NCI-H128 (cell line): Measurements from ENCODE around the gene KIT.
A peak's percentile ranks its signal among the peaks of the same experiment; 100 is the strongest.
"Not testable (repeated sequence)": the region's sequence is repeated elsewhere in the genome, so short reads cannot be mapped to it uniquely, and the experiment has no call there.

Source experiments
- DNase-seq: peaks from one replicate; lab custom pipeline; 2025; ENCODE audit not compliant: unreplicated experiment; lab: John Stamatoyannopoulos, UW

Gene KIT

DNA sequence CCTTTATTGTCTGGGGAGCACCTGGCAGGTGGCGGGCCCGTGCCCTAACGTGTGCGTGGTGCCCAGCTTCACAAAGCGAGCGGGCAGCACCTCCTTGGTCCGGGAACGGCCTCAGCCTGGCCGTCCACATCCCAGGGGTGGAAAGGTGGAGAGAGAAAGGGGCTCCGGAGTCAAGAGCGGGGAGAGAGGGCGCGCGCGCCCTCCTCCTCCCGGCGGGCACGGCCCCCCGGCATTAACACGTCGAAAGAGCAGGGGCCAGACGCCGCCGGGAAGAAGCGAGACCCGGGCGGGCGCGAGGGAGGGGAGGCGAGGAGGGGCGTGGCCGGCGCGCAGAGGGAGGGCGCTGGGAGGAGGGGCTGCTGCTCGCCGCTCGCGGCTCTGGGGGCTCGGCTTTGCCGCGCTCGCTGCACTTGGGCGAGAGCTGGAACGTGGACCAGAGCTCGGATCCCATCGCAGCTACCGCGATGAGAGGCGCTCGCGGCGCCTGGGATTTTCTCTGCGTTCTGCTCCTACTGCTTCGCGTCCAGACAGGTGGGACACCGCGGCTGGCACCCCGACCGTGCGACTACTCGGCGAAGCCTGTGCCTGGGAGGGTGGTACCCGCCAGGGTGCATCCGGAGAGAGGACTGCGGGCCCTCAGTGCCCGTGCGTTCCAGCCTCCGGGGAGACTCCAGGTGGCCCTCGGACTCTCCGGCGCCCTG lies at the start of gene KIT:
KIT (plus strand) TSS at position 407 of the 701 bp plus-strand sequence; CDS start at position 465, 58 bp downstream.
- peak; percentile 69 for DNase-seq

DNA sequence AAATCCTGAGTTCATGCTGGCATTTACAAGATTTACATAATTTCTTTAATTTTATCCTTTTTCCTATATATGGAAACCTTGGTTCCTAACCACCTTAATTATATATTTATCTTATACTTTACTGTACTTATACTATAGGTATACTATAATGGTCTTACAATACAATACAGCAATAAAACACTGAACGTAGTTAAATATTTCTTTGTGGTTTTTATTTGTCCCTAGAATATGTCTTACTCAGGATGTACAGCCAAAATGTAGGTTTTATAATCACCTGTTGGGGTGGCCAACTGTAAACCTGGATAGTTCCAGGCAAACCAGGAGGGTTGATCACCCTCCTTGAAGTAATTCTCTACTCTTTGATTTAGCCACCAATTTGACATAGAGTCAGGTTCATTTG lies 48.4 kb upstream of the KIT start:
- no peak for DNase-seq

DNA sequence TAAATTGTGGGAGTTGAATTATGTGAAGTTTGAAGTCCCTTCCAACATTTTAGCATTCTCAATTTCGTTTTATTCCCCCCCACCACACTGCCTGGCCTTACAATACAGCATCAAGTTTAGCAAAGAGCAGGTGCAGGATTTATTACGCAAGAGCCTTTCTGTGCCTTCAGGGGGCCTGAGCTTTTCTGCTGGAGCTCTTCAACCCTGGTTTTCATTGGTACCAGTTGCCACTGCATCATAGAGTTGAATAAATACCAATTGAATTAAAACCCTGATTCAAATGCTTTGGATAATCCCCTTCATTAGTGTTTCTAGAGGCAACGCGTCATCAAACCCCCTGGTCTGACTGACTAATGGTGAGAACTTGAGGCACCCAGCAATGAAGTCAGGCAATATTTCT lies 43.6 kb upstream of the KIT start:
- no peak for DNase-seq

DNA sequence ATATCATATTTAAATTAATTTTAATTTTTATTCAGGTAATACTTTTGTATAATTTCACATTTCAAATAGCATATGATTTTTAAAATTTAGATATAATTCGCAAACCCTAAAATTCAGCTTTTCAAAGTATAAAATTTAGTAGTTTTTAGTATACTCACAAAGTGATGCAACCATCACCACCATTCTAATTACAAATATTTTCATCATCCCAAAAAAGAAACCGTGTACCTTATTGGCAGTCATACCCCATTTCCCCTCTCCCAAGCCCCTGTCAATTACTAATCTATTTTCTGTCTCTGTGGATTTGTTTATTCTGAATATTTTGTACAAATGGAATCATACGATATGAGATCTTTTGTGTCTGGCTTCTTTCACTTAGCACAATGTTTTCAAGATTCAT lies 37.0 kb upstream of the KIT start:
- no peak for DNase-seq

DNA sequence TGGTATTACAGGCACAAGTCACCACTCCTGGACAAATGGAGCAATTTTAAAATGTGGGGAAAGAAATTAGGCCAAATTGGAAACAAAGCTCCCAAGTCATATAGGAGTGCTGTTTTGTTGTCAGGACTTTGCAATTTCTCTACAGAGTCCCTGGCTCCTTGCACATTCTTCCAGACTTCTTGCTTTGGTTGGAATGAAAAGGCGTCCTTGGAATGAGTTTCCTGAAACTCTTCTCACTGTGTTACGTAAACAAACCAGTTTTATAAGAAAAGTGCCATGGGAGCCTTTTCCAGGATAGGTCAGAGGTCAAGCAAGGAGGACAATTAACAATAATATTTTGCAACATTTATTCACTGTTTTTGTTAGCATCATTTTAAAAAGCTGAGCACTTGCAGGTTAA lies 32.4 kb upstream of the KIT start:
- no peak for DNase-seq

DNA sequence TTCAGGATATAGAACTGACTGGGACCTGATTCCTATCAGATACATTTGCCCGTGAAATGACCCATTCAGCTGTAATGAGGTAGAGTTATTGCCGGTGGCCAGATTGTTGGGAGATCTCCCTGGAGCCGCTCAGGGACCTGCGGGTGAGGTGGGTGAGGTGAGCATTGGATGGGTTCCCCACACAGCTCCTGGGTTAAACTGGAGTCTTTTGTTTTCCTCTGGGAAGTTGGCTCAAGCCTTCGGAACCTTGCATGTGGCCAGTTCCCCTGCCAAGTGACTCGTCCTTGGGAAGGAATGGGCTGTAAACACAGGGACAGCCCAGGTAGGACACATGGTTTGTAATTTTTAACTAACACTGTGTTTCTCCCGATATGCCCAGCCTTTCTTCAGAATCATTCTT lies 31.6 kb upstream of the KIT start:
- no peak for DNase-seq

DNA sequence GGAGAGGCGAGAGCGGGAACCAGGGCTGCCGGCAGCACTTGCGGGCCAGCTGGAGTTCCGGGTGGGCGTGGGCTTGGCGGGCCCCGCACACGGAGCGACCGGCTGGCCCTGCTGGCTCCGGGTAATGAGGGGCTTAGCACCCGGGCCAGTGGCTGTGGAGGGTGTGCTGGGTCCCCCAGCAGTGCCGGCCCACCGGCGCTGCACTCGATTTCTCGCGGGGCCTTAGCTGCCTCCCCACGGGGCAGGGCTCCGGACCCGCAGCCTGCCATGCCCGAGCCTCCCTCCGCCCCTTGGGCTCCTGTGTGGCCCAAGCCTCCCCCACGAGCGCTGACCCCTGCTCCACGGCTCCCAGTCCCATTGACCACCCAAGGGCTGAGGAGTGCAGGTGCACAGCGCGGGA lies 25.2 kb upstream of the KIT start:
- no peak for DNase-seq

DNA sequence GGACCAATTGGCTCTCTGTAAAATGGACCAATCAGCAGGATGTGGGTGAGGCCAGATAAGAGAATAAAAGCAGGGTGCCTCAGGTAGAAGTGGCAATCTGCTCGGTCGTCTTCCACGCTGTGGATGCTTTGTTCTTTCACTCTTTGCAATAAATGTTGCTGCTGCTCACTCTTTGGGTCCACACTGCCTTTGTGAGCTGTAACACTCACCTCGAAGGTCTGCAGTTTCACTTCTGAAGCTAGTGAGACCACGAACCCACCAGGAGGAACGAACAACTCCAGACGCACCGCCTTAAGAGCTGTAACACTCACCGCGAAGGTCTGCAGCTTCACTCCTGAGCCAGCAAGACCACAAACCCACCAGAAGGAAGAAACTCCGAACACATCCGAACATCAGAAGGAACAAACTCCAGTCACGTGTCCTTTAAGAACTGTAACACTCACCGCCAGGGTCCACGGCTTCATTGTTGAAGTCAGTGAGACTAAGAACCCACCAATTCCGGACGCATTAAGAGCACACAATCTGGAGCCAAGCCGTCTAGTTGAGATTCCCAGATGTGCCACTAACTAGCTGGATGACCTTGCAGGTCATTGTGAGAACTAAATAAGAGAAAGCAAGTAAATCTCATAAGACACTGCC lies 24.5 kb upstream of the KIT start:
- not testable (repeated sequence) for DNase-seq

DNA sequence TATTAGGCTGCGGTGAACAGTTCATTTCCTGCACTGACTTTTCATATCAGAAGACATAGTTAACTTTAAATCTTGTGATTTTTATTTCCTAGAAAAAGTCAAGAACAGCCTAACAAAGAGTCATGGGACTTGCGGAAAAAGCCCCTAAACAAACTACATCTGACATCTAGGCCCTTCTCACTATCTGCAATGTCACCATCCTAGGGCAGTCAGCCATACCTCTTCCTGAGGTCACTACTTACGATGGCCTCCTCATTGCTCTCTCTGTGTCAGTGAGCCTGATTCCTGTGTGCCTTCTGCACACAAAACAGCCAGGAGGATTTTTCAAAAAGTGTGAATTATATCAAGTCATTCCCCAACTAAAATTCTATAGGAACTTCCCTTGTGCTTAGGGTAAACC lies 22.4 kb upstream of the KIT start:
- no peak for DNase-seq

DNA sequence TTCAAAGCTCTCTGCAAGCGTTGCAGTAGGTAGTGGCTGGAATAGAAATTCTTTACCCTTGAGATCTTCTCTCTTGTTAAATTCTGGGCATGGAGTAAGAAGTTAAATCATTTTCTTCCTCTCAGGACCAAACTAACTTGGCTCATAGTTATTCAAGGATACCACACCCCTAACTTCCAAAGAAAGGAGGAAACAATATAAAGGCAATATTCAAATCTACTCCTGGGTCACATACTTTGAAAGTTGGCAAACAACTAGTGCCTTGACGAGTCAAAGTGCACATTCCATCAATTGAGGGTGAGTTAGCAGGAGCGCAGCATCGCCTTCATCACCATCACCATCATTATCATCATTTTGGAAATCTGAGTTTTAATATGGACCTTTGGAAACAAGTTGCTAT lies 20.4 kb upstream of the KIT start:
- no peak for DNase-seq

DNA sequence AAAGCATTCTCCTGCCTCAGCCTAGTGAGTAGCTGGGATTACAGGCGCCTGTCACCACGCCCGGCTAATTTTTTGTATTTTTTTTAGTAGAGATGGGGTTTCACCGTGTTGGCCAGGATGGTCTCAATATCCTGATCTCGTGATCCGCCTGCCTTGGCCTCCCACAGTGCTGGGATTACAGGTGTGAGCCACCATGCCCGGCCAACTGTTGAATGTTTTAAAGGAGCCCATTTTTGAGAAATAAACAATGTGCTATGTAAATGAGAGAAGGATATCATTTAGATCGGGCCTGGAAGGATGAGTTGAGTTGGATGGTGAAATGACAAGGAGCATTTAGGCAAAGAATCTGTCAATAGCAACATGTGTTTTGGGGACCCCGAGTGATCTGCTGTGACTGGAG lies 16.7 kb upstream of the KIT start:
- DNase-seq: not testable (repeated sequence)

DNA sequence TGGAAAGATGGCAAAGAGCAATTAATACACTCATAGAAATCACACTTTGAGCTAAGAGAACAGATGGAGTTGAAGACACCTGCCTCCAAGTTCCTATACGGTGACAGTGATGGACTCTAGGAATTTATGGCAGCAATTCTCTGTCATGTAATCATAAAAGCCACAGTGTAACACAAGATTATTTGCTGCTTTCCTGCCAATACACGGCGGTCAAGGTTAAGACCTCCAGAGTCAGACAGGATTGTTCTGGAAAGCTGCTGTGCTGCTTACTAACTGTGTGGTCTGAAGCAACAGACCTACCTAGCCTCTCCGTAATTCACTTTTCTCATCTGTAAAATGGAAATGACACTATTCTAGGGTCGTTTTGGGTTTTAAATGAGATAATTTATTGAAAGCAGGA lies 14.6 kb upstream of the KIT start:
- DNase-seq: no peak

DNA sequence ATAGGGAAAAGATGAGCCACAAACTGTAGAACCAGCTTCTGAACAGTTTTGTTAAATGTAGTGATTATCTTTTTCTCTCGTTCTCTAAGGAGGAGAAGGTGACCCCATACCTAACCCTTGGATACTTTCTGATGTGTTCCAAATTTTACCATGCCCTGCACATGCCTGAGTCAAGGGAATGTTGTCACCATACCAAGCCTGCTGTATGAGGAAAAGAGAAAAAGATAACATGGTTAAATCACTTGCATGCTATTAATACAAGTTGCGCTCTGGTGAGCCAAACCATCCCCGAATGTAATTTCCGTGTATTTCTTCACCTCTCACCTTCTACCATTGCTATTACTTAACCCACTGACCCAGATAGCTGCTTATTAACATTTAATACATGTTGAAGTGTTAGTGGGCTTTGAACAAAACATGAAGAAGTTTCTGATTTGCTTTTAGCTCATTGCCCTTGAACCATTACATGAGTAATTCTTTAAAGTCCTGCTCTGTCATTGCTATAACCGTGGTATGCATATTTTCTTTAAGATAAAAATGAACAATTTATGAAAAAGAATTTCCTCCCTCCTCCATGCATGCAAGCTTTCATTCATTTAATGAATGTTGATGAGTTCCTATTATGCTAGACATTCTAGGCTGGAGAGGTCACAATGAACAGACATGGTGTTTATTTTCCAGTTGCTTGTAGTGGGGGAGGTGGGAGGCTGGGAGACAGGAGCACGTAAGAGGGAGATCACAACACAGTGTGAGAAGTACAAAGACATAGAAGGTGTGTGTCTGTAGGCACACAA lies 13.6 kb upstream of the KIT start:
- DNase-seq: no peak

DNA sequence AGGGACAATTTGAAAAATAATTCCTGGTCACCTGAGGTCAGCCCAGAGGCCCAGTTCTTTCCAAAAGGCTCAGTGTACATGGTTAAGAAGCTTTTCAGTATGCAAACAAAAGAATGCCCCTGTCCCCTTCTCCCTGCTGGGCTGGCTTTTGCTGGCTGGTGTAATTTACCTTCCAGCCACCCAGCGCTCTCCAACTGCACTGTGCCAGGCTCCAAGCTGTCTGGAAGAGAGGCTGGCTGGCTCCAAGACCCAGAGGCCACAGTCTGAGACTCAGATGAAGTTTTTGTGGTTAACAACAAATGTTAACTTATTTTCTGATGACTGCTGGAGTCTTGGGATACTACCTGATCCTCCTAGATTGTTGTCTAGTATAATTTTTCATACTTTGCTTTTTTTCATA lies 11.9 kb upstream of the KIT start:
- DNase-seq: no peak

DNA sequence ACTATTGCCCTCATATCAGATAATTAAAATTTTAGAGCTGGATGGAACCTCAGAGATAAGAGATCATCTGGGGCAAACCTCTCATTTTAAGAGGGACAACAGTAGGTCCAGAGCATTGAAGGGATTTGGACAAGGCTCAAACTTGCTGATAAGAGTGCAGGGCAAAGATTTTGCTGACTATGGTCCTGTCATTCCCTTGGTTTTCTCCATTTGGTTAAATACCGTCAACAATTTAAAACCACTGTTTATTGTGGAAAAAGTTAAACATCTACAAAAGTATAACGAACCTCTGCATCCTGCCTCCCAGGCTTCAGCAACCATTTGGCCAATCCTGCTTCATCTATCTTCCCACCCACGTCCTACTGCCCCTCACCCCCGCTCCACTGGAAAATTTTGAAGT lies 10.7 kb upstream of the KIT start:
- DNase-seq: no peak

DNA sequence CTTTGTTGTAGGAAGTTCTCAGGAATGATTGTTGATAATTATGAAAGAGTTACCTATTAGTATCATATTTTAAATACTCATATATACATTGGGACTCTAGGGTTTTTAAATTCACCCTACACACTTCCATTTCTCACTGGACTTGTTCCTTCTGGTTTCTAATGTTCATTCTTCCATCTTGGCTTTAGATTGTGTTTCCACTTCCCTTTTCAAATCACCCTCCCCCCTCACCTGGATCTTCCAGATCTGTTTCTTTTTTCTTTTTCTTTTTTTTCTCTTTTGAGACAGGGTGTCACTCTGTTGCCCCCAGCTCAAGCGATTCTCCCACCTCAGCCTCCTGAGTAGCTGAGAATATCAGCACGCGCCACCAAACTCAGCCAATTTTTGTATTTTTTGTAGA lies 6.7 kb upstream of the KIT start:
- no peak for DNase-seq

DNA sequence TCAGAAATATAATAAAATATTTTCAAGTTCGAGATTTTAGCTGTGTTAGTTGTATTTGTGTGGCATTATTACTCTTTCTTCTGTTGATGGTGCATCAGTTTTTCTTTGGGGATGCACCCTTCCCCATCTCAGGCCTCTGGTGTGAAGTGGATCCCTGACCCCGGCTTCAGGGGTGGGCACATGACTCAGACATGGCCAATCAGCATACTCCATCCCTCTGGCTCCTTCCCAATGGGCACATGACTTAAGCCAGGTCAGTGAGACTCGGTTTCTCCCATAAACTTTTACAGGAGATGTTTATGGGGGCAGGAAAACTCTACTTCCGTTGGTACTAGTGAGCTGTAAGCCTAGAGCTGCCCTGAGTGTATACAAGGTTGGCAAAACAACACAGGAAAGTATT lies 3.0 kb upstream of the KIT start:
- no peak for DNase-seq

DNA sequence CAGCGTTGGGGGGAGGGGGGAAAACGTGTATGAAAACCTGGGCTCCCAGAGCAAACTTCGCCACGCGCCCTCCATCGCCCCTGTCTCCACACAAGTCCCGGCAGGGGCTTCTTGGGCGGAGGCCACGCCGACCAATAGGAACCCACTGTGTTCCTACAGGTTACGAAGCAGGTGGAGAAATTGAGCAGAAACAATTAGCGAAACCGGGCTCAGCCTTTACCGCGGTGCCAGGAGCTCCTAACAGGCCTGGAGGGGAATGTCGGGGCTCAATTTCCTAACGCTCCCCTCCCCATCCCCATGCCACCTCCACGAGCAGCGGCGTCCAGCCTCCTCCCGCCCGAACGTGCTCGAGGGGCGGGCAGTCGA lies 589 bp upstream of the KIT start:
- DNase-seq: peak; percentile 71

DNA sequence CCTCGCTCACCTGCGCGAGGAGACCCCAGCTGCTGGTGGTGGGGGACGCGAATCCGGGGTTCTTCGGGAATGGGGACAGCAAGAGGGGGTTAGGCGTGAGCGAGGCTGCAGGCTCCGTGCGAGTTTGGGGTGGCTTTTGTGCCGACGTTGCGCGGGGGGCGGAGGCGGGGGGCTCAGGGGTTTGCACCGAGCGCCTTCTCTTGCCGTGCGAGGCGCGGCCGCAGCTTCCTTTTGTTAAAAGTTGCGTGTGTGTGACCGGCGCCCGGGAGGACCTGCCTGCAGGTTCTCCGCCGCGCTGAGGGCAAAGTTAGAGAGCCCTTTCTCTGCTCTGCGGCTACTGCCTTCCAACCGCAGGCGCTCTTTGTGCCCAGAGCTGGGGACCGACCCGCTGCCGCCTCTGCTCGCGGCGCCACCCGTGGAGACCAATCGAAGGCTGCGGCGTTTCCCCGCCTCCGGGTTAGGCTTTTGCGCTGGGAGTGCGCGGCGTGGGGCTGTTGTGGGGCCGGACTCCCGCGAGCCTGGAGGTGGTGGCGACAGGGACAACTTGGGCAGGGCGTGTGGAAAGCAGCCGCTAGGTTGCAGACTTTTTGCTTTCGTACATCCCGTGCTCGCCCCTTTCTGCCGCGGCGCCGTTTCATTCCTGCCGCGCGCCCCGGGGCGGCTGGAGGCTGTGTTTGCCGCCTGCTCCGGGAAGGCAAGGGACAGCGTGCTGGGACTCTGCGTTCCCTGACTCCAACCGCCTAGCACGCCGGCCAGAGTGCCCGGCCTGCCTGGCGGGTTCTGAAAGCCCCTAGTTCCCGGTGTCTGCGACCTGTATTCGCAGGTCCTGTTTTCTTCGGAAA lies 716 bp downstream of the KIT start:
- DNase-seq: peak; percentile 17

DNA sequence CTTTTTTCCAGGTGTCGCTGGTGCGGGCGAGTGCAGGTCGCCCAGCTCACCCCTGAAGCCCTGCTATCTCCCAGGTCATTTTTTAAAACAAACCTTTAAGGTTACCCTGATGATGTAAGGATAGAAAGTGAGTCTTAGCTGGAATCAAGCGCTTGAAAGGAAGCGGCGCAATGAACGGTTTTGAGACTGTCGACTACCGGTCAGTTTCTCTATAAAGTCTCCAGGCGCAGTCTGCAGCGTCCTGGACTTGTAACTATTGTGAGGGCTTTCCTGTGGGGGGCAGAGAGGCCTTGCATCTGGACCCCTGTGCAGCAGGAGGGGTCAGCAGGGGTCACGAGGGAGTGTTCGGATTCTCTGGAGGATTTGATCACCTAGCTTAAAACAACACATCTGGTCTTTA lies 1.6 kb downstream of the KIT start:
- DNase-seq: no peak

DNA sequence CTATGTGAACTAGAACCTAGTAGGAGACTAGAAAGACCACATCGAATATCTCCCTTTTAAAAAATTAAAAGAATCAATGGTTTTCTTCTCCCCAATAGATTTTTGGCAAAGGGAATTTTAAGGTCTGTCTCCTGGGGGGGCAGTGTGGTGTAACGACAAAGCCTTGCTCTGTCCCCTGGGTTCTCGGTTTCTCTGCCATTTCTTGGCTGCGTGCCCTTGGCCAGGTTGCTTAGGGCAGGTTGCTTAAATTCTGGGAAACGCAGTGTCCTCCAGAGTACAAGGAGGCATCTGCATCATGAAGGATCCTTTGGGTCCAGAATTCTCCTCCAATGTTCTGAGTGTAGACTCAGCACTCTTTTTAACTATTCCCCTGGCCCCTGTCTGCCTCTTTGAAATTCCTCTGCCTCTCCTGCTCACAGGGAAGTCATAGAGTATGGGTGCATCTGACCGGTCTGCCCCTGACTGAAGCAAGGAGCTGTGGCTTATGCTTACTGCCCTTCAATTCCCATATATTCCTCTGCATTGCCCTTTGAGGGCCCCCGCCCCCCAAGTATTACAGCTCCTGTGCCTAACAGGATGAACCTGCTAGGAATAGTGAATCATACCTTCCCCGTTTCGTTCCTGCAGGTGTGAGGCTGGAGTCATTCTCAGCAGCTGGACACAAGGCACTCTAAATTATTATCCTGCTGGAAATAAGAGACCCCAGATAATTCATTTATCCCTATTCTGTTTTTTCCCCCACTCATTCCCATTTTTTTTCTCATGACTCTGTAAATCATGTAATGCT lies 2.2 kb downstream of the KIT start:
- no peak for DNase-seq
